GM21825 (cell line): Measurements from ENCODE around the gene LGALS7.
"Not testable (repeated sequence)": the region's sequence is repeated elsewhere in the genome, so short reads cannot be mapped to it uniquely, and the experiment has no call there.

Experiments used
- ATAC-seq: cut with Tn5 transposase; IDR thresholded peaks from one replicate; pipeline ENCODE4 v1.9.1; 2021; ENCODE audit warnings: mild to moderate bottlenecking, moderate library complexity; ENCODE audit not compliant: unreplicated experiment

The LGALS7 gene

GRCh38 chr19:38800577-38801347 is 27.4 kb upstream of the LGALS7 start:
- no peak for ATAC-seq

- ATAC-seq, result no peak
Measured at GRCh38 chr19:38799104-38799503, 25.8 kb upstream of the LGALS7 start.

DNA sequence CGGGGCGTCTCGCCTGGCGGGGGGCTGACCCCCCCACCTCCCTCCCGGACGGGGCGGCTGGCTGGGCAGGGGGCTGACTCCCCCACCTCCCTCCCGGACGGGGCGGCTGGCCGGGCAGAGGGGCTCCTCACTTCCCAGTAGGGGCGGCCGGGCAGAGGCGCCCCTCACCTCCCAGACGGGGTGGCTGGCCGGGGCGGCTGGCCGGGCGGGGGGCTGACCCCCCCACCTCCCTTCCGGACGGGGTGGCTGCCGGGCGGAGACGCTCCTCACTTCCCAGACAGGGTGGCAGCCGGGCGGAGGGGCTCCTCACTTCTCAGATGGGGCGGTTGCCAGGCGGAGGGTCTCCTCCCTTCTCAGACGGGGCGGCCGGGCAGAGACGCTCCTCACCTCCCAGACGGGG is 24.5 kb upstream of the LGALS7 start:
- not testable (repeated sequence) for ATAC-seq

- no peak for ATAC-seq
Measured at GRCh38 chr19:38796154-38796553, 22.8 kb upstream of the LGALS7 start.

DNA sequence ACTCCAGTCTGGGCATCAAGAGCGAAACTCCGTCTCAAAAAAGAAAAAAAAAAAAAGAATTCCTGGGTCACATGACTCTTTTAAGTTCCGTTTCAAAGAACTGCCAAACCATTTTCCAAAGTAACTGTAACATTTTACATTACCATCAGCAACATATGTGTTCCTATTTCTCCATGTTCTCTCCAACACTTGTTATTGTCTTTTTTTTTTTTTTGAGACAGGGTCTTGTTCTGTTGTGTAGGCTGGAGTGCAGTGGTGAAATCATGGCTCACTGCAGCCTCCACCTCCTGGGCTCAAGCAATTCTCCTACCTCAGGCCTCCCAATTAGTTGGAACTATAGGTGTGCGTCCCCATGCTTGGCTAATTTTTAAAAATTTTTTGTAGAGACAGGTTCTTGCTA is 22.2 kb upstream of the LGALS7 start:
- no peak for ATAC-seq

DNA sequence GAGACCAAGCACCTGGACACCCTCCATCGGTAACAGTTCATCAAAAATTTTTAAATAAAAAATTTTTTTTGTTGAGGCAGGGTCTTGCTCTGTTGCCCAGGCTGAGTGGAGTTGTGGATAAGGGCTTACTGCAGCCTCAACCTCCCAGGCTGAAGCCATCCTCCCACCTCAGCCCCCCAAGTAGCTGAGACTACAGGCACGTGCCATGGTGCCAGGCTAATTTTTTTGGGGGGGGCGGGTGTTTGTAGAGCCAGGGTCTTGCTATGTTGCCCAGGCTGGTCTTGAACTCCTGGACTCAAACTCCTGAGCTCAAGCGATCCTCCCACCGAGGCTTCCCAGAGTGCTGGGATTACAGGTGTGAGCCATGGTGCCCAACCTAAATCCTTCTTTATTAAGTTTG is 20.4 kb upstream of the LGALS7 start:
- ATAC-seq, result no peak

DNA sequence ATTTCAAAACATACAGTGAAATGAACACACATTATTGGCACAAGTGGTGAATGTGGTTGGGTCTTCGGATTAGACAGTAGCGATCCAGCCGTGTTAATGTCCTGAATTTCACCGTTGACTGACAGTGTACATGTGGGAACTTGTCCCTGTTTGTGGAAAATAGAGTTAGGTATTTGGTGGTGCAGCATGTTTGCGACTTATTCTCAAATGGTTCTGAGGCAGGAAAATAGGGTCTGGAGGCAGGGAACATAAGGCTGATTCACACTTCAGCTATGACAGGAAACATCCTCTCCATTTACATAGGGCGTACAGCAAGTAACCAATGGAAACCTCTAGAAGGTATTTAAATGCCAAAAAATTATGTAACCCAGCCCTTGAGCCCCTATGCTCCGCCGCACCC is 19.9 kb upstream of the LGALS7 start:
- no peak for ATAC-seq

DNA sequence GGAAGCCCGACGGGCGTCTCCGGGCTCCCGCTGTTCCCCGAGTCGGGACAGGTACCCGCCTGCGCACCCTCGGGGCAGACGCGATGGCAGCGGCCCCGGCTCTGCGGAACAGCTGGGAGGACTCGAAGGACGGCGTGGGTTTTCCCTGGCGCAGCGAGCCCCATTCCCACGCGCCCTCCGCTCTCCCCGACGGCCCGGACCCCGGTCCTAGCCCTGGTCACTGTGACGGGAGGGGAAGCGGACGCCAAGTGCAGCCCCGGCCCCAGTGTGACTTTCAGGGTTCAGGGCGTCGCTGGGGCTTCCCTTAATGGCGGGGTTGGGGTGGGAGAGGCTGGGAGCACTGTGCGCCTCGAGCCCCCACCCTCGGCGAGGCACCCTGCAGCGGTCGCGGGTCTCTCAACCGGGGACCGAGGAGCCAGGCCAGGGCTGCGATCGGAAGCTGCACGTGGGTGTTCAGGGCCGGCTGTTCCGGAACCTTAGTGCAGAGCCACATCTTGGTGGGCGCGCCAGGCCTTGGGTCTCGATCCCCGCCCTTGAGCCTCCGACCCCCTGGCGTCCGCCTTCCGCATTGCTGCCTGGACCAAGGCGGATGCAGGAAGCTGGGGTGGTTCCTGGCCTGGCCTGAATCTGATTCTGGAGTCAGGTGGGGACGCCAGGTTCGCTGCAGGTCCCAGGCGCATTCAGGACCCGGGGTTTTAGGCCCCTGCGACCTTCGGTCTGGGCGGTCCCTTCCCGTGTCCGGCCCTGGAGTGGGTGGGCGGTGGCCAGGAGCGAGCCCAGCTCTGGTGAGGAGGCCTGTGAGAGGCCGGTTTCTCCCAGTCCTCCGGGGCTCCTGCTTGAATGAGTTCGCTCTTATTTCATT is 19.2 kb upstream of the LGALS7 start:
- ATAC-seq, result no peak

DNA sequence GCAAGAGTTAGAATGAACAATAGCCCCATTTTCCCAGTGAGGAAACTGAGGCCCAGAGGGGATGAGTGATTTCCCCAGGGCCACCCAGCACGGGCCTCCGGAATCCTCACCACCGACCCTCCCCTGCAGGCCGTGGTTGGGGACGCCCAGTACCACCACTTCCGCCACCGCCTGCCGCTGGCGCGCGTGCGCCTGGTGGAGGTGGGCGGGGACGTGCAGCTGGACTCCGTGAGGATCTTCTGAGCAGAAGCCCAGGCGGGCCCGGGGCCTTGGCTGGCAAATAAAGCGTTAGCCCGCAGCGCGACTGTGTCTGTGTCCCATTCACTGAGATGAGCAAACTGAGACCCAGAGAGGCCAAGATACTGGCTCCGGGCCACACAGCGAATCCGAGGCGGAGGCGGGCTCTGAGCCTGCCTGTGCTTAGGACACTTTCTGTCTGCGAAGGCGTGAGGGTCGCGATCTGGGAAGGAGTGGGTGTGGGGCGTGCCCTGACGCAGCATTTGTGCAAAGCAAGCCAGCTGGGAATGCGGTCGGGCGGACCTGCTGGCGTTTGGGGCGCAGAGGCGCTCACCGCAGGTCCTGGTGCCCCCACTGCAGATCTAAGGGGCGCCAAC is 18.2 kb upstream of the LGALS7 start:
- not testable (repeated sequence) for ATAC-seq

DNA sequence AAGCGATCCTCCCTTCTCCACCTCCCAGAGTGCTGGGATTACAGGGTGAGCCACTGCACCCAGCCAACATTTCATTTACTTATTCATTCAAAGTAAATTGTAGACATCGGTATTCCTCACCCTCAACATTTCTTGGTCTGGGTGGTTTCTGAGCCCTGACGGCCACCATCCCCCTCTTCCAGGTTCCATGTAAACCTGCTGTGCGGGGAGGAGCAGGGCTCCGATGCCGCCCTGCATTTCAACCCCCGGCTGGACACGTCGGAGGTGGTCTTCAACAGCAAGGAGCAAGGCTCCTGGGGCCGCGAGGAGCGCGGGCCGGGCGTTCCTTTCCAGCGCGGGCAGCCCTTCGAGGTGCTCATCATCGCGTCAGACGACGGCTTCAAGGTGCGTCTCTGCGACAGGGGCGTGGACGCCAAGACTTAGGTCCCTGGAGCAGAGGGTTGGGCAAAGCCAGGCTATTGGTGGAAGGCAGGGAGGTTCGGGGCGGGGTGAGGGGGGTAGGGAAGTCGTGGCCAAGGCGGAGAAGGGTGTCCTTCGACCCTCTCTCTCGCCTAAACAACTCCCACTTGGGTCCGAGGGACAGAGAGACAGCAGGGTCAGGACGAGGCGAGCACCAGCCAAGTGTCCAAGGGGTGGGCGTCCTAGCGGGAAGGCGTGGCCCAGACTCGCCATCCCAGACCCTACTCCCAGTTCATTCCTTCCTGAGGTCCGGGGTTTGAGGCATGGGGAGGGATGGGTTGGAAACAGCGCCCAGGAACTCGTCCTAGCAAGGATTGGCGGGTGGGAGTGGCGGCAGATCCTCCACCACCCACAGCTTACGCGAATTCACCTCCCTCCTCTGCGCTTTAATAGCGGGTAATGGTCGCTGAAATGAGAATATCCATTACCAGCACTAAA is 17.4 kb upstream of the LGALS7 start:
- not testable (repeated sequence) for ATAC-seq

- no peak for ATAC-seq
Measured at GRCh38 chr19:38788478-38789243, 15.3 kb upstream of the LGALS7 start, which contains the start of gene LGALS7B. Gene LGALS7B (plus strand): TSS chr19:38789200. CDS start chr19:38789227, 27 bp downstream.

DNA sequence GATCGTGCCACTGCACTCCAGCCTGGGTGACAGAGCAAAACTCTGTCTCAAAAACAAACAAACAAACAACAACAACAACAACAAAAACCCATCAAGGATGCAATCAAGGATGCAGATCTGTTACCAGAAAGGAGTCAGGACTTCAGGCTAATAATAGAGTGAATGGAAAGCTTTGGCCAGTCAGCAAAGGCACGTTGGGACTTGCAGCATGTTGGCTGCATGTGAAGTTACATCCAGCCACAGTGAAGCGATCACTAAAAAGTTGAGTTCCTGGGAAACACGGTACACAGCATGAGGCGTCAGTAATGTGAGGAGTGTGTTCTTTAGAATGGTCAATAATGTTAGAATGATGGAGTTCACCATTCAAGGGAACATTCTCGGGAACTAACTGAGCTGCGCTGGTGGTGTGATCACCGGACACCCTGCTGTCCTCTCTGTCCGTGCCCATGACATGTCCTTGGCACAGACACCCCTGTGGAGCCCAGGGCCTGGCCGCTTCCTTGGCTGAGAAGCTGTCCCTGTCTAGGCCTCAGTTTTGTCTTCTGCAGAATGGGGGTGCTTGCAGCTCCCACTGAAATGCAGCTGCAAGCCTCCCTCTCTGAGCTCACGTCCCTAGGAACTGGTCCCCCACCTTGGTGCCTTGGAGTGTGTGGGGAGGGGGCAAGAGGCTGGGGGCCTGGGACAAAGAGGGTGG is 13.4 kb upstream of the LGALS7 start:
- ATAC-seq, result no peak

DNA sequence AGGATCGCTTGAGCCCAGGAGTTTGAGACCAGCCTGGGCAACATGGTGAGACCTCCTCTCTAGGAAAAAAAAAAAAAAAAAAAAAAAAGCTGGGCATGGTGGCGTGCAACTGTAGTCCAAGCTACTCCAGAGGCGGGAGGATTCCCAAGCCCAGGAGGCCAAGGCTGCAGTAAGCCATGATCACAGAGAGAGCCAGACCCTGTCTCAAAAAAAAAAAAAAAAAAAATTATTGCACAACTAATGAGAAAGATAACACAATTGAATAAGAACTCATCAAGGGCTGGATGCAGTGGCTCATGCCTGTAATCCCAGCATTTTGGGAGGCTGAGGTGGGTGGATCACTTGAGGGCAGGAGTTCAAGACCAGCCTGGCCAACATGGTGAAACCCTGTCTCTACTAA is 12.7 kb upstream of the LGALS7 start:
- not testable (repeated sequence) for ATAC-seq

- ATAC-seq, result no peak
Measured at GRCh38 chr19:38785187-38785699, 11.9 kb upstream of the LGALS7 start.

GRCh38 chr19:38784224-38784623 is 10.9 kb upstream of the LGALS7 start:
- no peak for ATAC-seq

GRCh38 chr19:38782212-38782611 is 8.9 kb upstream of the LGALS7 start:
- not testable (repeated sequence) for ATAC-seq

DNA sequence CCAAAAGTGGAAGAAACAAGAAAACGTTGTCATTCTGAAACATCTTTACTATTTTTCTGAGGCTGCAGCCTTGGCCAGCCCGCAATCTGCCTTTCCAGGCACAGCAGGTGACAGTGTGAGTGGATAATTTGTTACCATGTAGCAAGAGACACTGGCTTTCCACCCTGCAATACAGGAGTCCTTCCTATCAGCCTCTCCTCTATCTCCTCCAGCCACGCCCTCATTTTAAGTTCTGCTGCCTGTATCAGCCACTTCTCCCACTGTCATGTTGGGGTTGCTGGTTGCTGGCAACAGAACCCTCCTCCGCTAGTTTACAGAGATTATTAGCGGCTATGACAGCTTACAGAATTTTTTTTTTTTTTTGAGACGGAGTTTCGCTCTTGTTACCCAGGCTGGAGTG is 7.7 kb upstream of the LGALS7 start:
- ATAC-seq, result no peak

DNA sequence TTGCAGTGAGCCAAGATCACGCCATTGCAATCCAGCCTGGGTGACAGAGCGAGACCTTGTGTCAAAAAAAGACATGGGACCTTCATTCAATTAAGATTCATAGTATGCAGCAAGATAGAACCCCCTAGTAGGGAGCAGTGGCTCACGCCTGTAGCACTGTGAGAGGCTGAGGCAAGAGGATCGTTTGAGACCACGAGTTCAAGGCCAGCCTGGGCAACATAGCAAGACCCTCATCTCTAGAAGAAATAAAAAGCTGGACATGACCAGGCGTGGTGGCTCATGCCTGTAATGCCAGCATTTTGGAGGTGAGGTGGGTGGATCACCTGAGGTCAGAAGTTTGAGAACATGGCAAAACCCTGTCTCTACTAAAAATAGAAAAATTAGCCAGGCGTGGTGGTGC is 7.1 kb upstream of the LGALS7 start:
- no peak for ATAC-seq

GRCh38 chr19:38778733-38779132 is 5.4 kb upstream of the LGALS7 start:
- no peak for ATAC-seq
